ENCODE data around the gene ATF6. TPM values are rescaled to one million over a fixed set of nuclear protein-coding genes. Genes with fewer than 3 reads are reported as not detected.
"Not testable (repeated sequence)": the region's sequence is repeated elsewhere in the genome, so short reads cannot be mapped to it uniquely, and the experiment has no call there.

Gene ATF6
- total RNA-seq, 1 experiment from 2014 or later = 25.9 TPM

GRCh38 chr1:161782886-161783285 lies 16.8 kb downstream of the ATF6 start:
- no peaks in the 10 kb centered on the region for H3K27me3 ChIP-seq
- H3K4me1 ChIP-seq = no peaks in the 10 kb centered on the region
- H3K9me3 ChIP-seq (replicated peaks) = no peaks in the 10 kb centered on the region
- H3K36me3 ChIP-seq = peaks cover 22% of the 10 kb centered on the region
- H3K4me3 ChIP-seq = no peak overlapping the region
- no peak for DNase-seq
- no peak overlapping the region for H3K27ac ChIP-seq

- DNase-seq = no peak
- no peaks in the 10 kb centered on the region for H3K27me3 ChIP-seq
- H3K36me3 ChIP-seq = peaks cover 22% of the 10 kb centered on the region
- no peak overlapping the region for H3K4me3 ChIP-seq
- H3K9me3 ChIP-seq (replicated peaks) = no peaks in the 10 kb centered on the region
- no peaks in the 10 kb centered on the region for H3K4me1 ChIP-seq
- H3K27ac ChIP-seq = no peak overlapping the region
These were observed 18.8 kb downstream of the ATF6 start for GRCh38 chr1:161784968-161785367.

GRCh38 chr1:161787355-161787754 lies 21.2 kb downstream of the ATF6 start:
- Histone ChIP-seq H3K27me3 (no peaks in the 10 kb centered on the region), H3K27ac (no peak overlapping the region), H3K36me3 (peaks cover 19% of the 10 kb centered on the region), H3K4me3 (no peak overlapping the region), H3K9me3 (replicated peaks) (no peaks in the 10 kb centered on the region), H3K4me1 (no peaks in the 10 kb centered on the region)
- no peak for DNase-seq

- H3K9me3 ChIP-seq (replicated peaks) = no peaks in the 10 kb centered on the region
- no peak overlapping the region for H3K4me3 ChIP-seq
- no peak overlapping the region for H3K27ac ChIP-seq
- no peak for DNase-seq
- no peaks in the 10 kb centered on the region for H3K27me3 ChIP-seq
- H3K36me3 ChIP-seq = peaks cover 15% of the 10 kb centered on the region
- no peaks in the 10 kb centered on the region for H3K4me1 ChIP-seq
These were observed 24.6 kb downstream of the ATF6 start for GRCh38 chr1:161790587-161791317.

DNA sequence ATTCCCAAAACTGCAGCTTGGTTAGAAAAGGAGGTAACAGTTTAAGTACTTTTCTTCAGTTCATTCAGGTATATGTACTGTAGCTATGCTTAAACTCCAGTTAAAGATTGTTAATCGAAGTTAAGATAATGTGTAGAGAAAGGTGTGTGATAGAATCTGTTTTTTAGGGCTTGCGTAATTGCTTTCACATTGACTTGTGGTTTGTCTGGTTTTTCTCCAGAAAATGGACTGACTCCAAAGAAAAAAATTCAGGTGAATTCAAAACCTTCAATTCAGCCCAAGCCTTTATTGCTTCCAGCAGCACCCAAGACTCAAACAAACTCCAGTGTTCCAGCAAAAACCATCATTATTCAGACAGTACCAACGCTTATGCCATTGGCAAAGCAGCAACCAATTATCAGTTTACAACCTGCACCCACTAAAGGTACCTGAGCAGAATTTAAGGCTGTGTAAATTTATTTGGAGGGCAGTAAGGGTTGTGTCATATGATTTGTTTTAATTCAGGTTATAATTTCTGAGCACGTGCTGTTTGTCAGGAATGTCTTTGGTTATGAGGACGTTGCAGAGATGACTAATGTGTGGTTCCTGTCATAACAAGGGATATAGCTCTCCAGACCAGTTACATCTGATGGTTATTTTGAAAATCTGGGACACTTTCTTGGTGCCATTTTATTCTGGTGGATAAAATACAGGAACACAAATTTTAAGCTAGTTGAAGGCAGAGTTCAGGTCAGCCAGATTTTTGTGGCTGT lies 26.0 kb downstream of the ATF6 start:
- Histone ChIP-seq H3K9me3 (replicated peaks) (no peaks in the 10 kb centered on the region), H3K4me1 (no peaks in the 10 kb centered on the region), H3K4me3 (no peak overlapping the region), H3K36me3 (peaks cover 19% of the 10 kb centered on the region), H3K27me3 (no peaks in the 10 kb centered on the region), H3K27ac (no peak overlapping the region)
- DNase-seq = no peak

- H3K4me3 ChIP-seq = no peak overlapping the region
- H3K27me3 ChIP-seq = no peaks in the 10 kb centered on the region
- H3K9me3 ChIP-seq (replicated peaks) = no peaks in the 10 kb centered on the region
- H3K4me1 ChIP-seq = no peaks in the 10 kb centered on the region
- peaks cover 17% of the 10 kb centered on the region for H3K36me3 ChIP-seq
- H3K27ac ChIP-seq = no peak overlapping the region
- DNase-seq = peak; percentile 7 to 80
These were observed 26.6 kb downstream of the ATF6 start for GRCh38 chr1:161792740-161793139.

GRCh38 chr1:161799792-161800191 lies 33.7 kb downstream of the ATF6 start:
- H3K9me3 ChIP-seq (replicated peaks) = no peaks in the 10 kb centered on the region
- no peak for DNase-seq
- H3K27me3 ChIP-seq = no peaks in the 10 kb centered on the region
- no peak overlapping the region for H3K27ac ChIP-seq
- no peaks in the 10 kb centered on the region for H3K4me1 ChIP-seq
- H3K36me3 ChIP-seq = peaks cover 24% of the 10 kb centered on the region
- H3K4me3 ChIP-seq = no peak overlapping the region

- Histone ChIP-seq H3K4me3 (no peak overlapping the region), H3K4me1 (no peaks in the 10 kb centered on the region), H3K9me3 (replicated peaks) (no peaks in the 10 kb centered on the region), H3K27ac (no peak overlapping the region), H3K27me3 (no peaks in the 10 kb centered on the region), H3K36me3 (peaks cover 16% of the 10 kb centered on the region)
- DNase-seq = no peak
These were observed 35.8 kb downstream of the ATF6 start for GRCh38 chr1:161801955-161802354.

DNA sequence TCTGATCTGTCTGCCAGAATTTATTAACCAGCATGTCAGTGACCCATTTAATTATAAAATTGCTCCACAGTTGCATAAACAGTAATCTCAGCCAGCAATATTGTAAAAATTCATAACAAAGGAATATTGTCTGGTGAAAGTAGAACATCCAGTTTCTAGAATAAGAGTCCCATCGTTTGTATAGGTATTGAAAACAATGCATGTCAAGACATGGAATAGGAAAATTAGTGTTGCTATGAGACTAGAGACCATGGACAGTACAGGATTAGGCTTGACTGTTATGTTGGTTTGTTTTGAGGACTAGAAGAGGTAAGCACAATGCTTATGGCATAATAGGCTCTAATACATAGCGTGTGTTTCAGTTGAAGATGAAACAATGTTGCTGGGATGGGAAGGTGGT lies 37.1 kb downstream of the ATF6 start:
- Histone ChIP-seq H3K27me3 (no peaks in the 10 kb centered on the region), H3K4me1 (no peaks in the 10 kb centered on the region), H3K36me3 (peaks cover 14% of the 10 kb centered on the region), H3K4me3 (no peak overlapping the region), H3K9me3 (replicated peaks) (no peaks in the 10 kb centered on the region), H3K27ac (no peak overlapping the region)
- DNase-seq = no peak

GRCh38 chr1:161805399-161806197 lies 39.5 kb downstream of the ATF6 start:
- DNase-seq = no peak
- no peak overlapping the region for H3K27ac ChIP-seq
- H3K9me3 ChIP-seq (replicated peaks) = peaks cover 8% of the 10 kb centered on the region
- no peaks in the 10 kb centered on the region for H3K27me3 ChIP-seq
- H3K4me1 ChIP-seq = no peaks in the 10 kb centered on the region
- H3K36me3 ChIP-seq = peaks cover 17% of the 10 kb centered on the region
- H3K4me3 ChIP-seq = no peak overlapping the region

- not testable (repeated sequence) for H3K27ac ChIP-seq; DNase-seq; H3K27me3 ChIP-seq; H3K9me3 ChIP-seq (replicated peaks); H3K4me1 ChIP-seq; H3K4me3 ChIP-seq
- H3K36me3 ChIP-seq = peaks cover 25% of the 10 kb centered on the region
These were observed 43.1 kb downstream of the ATF6 start for GRCh38 chr1:161809202-161809601.

DNA sequence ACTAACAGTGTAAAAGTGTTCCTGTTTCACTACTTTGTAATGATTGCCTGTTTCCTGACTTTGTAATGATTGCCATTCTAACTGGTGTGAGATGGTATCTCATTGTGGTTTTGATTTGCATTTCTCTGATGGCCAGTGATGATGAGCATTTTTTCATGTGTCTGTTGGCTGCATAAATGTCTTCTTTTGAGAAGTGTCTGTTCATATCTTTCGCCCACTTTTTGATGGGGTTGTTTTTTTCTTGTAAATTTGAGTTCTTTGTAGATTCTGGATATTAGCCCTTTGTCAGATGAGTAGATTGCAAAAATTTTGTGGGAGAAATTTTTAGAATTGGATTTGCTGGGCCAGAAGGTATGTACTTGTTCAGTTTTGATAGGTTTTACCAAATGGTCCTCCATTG lies 43.5 kb downstream of the ATF6 start:
- H3K4me3 ChIP-seq; H3K27ac ChIP-seq; H3K4me1 ChIP-seq; H3K9me3 ChIP-seq (replicated peaks); DNase-seq; H3K27me3 ChIP-seq: not testable (repeated sequence)
- H3K36me3 ChIP-seq = peaks cover 30% of the 10 kb centered on the region

DNA sequence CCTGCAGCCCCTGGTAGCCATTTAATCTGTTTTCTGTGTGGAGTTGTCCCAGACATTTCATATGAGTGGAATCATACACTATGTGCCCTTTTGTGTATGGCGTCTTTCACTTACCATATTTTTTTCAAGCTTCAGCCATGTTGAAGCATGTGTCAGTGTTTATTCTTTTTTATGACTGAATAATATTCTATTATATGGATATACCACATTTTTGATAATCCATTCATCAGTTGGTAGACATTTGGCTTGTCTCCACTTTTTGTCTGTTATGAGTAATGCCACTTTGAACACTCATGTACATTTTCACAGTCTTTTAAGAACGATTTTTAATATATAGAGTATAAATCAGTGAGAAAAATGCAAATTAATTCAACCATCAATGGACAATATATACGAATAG lies 44.7 kb downstream of the ATF6 start:
- Histone ChIP-seq H3K27ac (no peak overlapping the region), H3K36me3 (peaks cover 33% of the 10 kb centered on the region), H3K9me3 (replicated peaks) (peaks cover 8% of the 10 kb centered on the region), H3K4me1 (no peaks in the 10 kb centered on the region), H3K4me3 (no peak overlapping the region), H3K27me3 (no peaks in the 10 kb centered on the region)
- DNase-seq = no peak

- Histone ChIP-seq H3K4me3 (no peak overlapping the region), H3K27ac (no peak overlapping the region), H3K27me3 (no peaks in the 10 kb centered on the region), H3K4me1 (no peaks in the 10 kb centered on the region), H3K36me3 (peaks cover 37% of the 10 kb centered on the region), H3K9me3 (replicated peaks) (no peaks in the 10 kb centered on the region; the same call in 1 of the 2 replicates)
- peak in 1 of 2 experiments; percentile 6 for DNase-seq
These were observed 50.1 kb downstream of the ATF6 start for GRCh38 chr1:161816201-161816600.

DNA sequence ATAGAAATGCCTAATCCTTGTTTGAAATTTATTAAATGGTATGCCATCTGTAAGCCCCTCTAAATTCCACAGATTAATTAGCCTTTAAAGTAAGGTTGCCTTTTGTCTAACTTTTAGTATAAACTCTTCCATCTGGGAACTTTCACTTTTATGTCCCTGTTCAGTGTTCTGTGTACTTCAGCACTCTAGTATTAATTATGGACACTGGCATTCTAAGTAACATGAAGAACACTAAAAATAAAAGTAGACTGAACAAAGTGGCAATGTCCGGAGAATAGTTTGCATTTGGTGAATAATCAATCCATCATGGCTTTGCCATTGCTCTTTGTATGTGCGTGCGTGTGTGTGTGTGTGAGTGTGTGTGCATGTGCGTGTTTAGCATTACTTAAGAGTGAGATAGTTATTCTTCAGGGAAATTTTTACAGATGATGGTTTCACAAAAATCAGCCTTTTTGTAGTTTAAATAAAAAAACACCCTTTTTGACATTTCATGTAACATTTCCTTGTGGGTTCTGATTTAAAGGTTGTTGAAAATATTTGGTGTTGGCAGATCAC lies 51.1 kb downstream of the ATF6 start:
- H3K27me3 ChIP-seq = no peaks in the 10 kb centered on the region
- H3K36me3 ChIP-seq = peaks cover 34% of the 10 kb centered on the region
- DNase-seq = no peak
- no peaks in the 10 kb centered on the region; the same call in 1 of the 2 replicates for H3K9me3 ChIP-seq (replicated peaks)
- H3K4me3 ChIP-seq = no peak overlapping the region
- no peak overlapping the region for H3K27ac ChIP-seq
- no peaks in the 10 kb centered on the region for H3K4me1 ChIP-seq
